Lower leg skin (tissue), 3 donors: ENCODE results near the gene CDH22.

Experiments used
- CTCF ChIP-seq, 3 donors: fragments of 450-650 bp; IDR thresholded peaks; one replicate each; pipeline ENCODE4 v1.5.1; 2016; ENCODE audit warnings: antibody characterized with exemption in 3 of 3, mild to moderate bottlenecking in 3 of 3, moderate library complexity in 2 of 3
- POLR2A ChIP-seq, 2 donors: fragments of 450-650 bp; IDR thresholded peaks; one replicate each; pipeline ENCODE4 v1.6.1; 2016 to 2017; ENCODE audit warnings: antibody characterized with exemption in 2 of 2, mild to moderate bottlenecking in 1 of 2, moderate library complexity in 1 of 2

GRCh38 chr20:46347841-46348803 is 39.8 kb upstream of the CDH22 start:
- no peak for TF ChIP-seq POLR2A (IDR thresholded peaks at IDR 0.05)
- no peak for TF ChIP-seq CTCF (IDR thresholded peaks at IDR 0.05)
